IMR-90 (cell line): ENCODE data around the gene PIGH.

Experiments
- BHLHE40 ChIP-seq: fragments of 150-350 bp; IDR thresholded peaks from 2 replicates; pipeline ENCODE4 v1.6.1; 2016; ENCODE audit warnings: mild to moderate bottlenecking, low read depth, low read length
- CTCF ChIP-seq: conservative IDR thresholded peaks from 2 replicates; pipeline ENCODE4 v1.5.1; 2012; ENCODE audit warnings: mild to moderate bottlenecking, low read depth, low read length, improper control_type of control experiment
- MAFK ChIP-seq: IDR thresholded peaks from 2 replicates; pipeline ENCODE4 v1.6.1; 2012; ENCODE audit warnings: low read depth, low read length, improper control_type of control experiment

DNA sequence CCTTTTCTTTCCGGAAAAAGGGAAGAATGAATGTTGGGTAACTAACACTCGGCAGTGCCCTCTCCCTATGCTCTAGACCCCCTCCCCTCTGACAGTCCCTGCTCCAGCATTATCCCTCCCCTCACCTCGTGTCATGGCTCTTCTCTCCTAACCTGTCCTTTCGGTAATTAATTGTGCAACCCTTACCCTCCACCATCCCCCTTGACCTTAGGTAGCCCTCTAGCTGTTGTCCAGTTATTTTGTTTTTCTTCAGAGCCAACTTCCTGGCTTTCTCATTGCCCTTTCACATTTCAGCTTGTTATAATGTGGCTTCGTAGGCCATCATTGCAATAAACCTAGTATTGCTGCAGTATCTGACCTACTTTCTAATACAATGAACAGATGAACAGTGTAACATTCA lies 30.9 kb upstream of the PIGH start:
- TF ChIP-seq CTCF = no peak
- no peak for TF ChIP-seq BHLHE40
- no peak for TF ChIP-seq MAFK
